H9 (cell line): ENCODE results near the gene OFD1. TPM values are rescaled to one million over a fixed set of nuclear protein-coding genes. Genes with fewer than 3 reads are reported as not detected.

Source experiments
- DNase-seq: peaks from one replicate; pipeline ENCODE4 v3.0.0-alpha.2; 2017
- H2AFZ ChIP-seq: one replicate; pipeline ENCODE4 v1.6.1; 2013; ENCODE audit warnings: mild to moderate bottlenecking, low read length, control low read depth, moderate library complexity
- H2AK5ac ChIP-seq: 2 replicates; pipeline ENCODE4 v1.6.1; 2013; ENCODE audit warnings: low read length, control low read depth, mixed read lengths; ENCODE audit not compliant: insufficient read length
- H2BK120ac ChIP-seq: one replicate; pipeline ENCODE4 v1.6.1; 2013; ENCODE audit warnings: low read depth, mild to moderate bottlenecking, low read length, control low read depth, inconsistent platforms; ENCODE audit not compliant: poor library complexity, severe bottlenecking
- H2BK12ac ChIP-seq: 2 replicates; pipeline ENCODE4 v1.6.1; 2013; ENCODE audit warnings: low read length, control low read depth, mixed read lengths, low read depth; ENCODE audit not compliant: insufficient read length
- H2BK15ac ChIP-seq: 2 replicates; pipeline ENCODE4 v1.6.1; 2013; ENCODE audit warnings: low read depth, low read length, control low read depth
- H2BK20ac ChIP-seq: one replicate; pipeline ENCODE4 v1.6.1; 2013; ENCODE audit warnings: low read depth, mild to moderate bottlenecking, low read length, control low read depth, inconsistent platforms; ENCODE audit not compliant: poor library complexity, severe bottlenecking
- H2BK5ac ChIP-seq: 2 replicates; pipeline ENCODE4 v1.6.1; 2013; ENCODE audit warnings: low read length, control low read depth, mixed read lengths; ENCODE audit not compliant: insufficient read length
- H3K14ac ChIP-seq: 2 replicates; pipeline ENCODE4 v1.6.1; 2013; ENCODE audit warnings: low read length, control low read depth; ENCODE audit not compliant: insufficient read depth
- H3K18ac ChIP-seq: 2 replicates; pipeline ENCODE4 v1.6.1; 2013; ENCODE audit warnings: low read depth, mild to moderate bottlenecking, mixed read lengths, low read length, control low read depth; ENCODE audit not compliant: insufficient read length
- H3K23ac ChIP-seq: 2 replicates; pipeline ENCODE4 v1.6.1; 2013; ENCODE audit warnings: low read length, control low read depth, mixed read lengths, low read depth; ENCODE audit not compliant: insufficient read length
- H3K23me2 ChIP-seq: 2 replicates; pipeline ENCODE4 v1.6.1; 2013; ENCODE audit warnings: low read depth, mild to moderate bottlenecking, mixed read lengths, low read length, control low read depth; ENCODE audit not compliant: insufficient read length, poor library complexity, severe bottlenecking
- H3K27ac ChIP-seq: 2 replicates; pipeline ENCODE4 v1.5.1; 2013; ENCODE audit warnings: low read length, control low read depth, mixed read lengths, low read depth; ENCODE audit not compliant: insufficient read length
- H3K27me3 ChIP-seq: 2 replicates; pipeline ENCODE4 v1.6.1; 2013; ENCODE audit warnings: low read length, control low read depth, inconsistent platforms; ENCODE audit not compliant: insufficient read depth
- H3K4ac ChIP-seq: 2 replicates; pipeline ENCODE4 v1.6.1; 2013; ENCODE audit warnings: low read depth, mild to moderate bottlenecking, control low read depth, inconsistent platforms, low read length, moderate library complexity
- H3K4me1 ChIP-seq: 2 replicates; pipeline ENCODE4 v1.6.1; 2013; ENCODE audit warnings: low read length, control low read depth, inconsistent platforms; ENCODE audit not compliant: insufficient read depth
- H3K4me2 ChIP-seq: 2 replicates; pipeline ENCODE4 v1.6.1; 2013; ENCODE audit warnings: low read length, control low read depth, mixed read lengths; ENCODE audit not compliant: insufficient read length, insufficient read depth
- H3K56ac ChIP-seq: 2 replicates; pipeline ENCODE4 v1.6.1; 2013; ENCODE audit warnings: low read depth, mild to moderate bottlenecking, mixed read lengths, low read length, control low read depth; ENCODE audit not compliant: insufficient read length
- H3K79me1 ChIP-seq: 2 replicates; pipeline ENCODE4 v1.6.1; 2013; ENCODE audit warnings: low read depth, mild to moderate bottlenecking, moderate library complexity, low read length, control low read depth, inconsistent platforms; ENCODE audit not compliant: insufficient read depth, poor library complexity, severe bottlenecking
- H3K79me2 ChIP-seq: 2 replicates; pipeline ENCODE4 v1.6.1; 2013; ENCODE audit warnings: low read length, control low read depth, inconsistent platforms; ENCODE audit not compliant: insufficient read depth
- H3K9ac ChIP-seq: 2 replicates; pipeline ENCODE4 v1.6.1; 2013; ENCODE audit warnings: low read length, control low read depth, mixed read lengths; ENCODE audit not compliant: insufficient read length; ENCODE audit errors: extremely low read depth
- H3K9me3 ChIP-seq: one replicate; pipeline ENCODE4 v1.6.1; 2013; ENCODE audit warnings: low read depth, low read length, inconsistent platforms; ENCODE audit not compliant: control insufficient read depth
- H3T11ph ChIP-seq: one replicate; pipeline ENCODE4 v1.6.1; 2013; ENCODE audit warnings: mild to moderate bottlenecking, low read length, control low read depth, inconsistent platforms
- H4K20me1 ChIP-seq: one replicate; pipeline ENCODE4 v1.6.1; 2013; ENCODE audit not compliant: control insufficient read depth, insufficient read length, insufficient read depth
- H4K5ac ChIP-seq: 2 replicates; pipeline ENCODE4 v1.6.1; 2013; ENCODE audit warnings: low read depth, mild to moderate bottlenecking, mixed read lengths, low read length, control low read depth; ENCODE audit not compliant: insufficient read length
- H4K8ac ChIP-seq: replicated peaks from 2 replicates; pipeline ENCODE4 v1.6.1; 2013; ENCODE audit warnings: low read length, control low read depth, mixed read lengths, low read depth; ENCODE audit not compliant: insufficient read length
- H4K91ac ChIP-seq: 2 replicates; pipeline ENCODE4 v1.6.1; 2013; ENCODE audit warnings: low read depth, mild to moderate bottlenecking, moderate library complexity, mixed read lengths, low read length, control low read depth; ENCODE audit not compliant: insufficient read length
- H3K27ac Mint-ChIP-seq, 3 experiments: 2 replicates in 2 of 3; 3 replicates in 1 of 3; pipeline ENCODE4 v1.8.0; 2020 to 2021; ENCODE audit warnings: mixed read lengths in 3 of 3, mild to moderate bottlenecking in 1 of 3, moderate library complexity in 1 of 3
- H3K27me3 Mint-ChIP-seq: 2 replicates; pipeline ENCODE4 v1.8.0; 2021; ENCODE audit warnings: low read depth, mild to moderate bottlenecking, moderate library complexity, mixed read lengths
- H3K36me3 Mint-ChIP-seq, 3 experiments: 2 replicates in 2 of 3; 3 replicates in 1 of 3; pipeline ENCODE4 v1.8.0; 2020 to 2021; ENCODE audit warnings: low read depth in 3 of 3, mixed read lengths in 3 of 3; ENCODE audit not compliant: insufficient read depth in 1 of 3
- H3K4me1 Mint-ChIP-seq, 2 experiments: 2 replicates each; pipeline ENCODE4 v1.8.0; 2020; ENCODE audit warnings: mixed read lengths in 2 of 2
- H3K4me3 Mint-ChIP-seq, 2 experiments: 2 replicates in 1 of 2; 3 replicates in 1 of 2; pipeline ENCODE4 v1.8.0; 2020 to 2021; ENCODE audit warnings: mild to moderate bottlenecking in 2 of 2, mixed read lengths in 2 of 2, moderate library complexity in 1 of 2
- H3K9me3 Mint-ChIP-seq, 2 experiments: 2 replicates in 1 of 2; 3 replicates in 1 of 2; pipeline ENCODE4 v1.8.0; 2020; ENCODE audit warnings: mild to moderate bottlenecking in 2 of 2, mixed read lengths in 2 of 2, moderate library complexity in 1 of 2
- CTCF ChIP-seq: fragments of 200-600 bp; sonication (generic); conservative IDR thresholded peaks from 3 replicates; pipeline ENCODE4 v1.8.0; 2021; ENCODE audit warnings: antibody characterized with exemption, mild to moderate bottlenecking
- WGBS: extraction: QIAGEN DNeasy Blood & Tissue Kit; methylation state at CpG from one replicate; pipeline ENCODE4 v1.1.7; 2013; ENCODE audit warnings: missing lambda C conversion rate, low lambda C conversion rate, mixed read lengths; ENCODE audit not compliant: insufficient read length; ENCODE audit errors: extremely low coverage; 5-methylcytosine and 5-hydroxymethylcytosine counted together
- total RNA-seq: library from RNA; stranded (reverse); gene quantifications from 2 replicates; pipeline ENCODE4 v1.2.1, GENCODE V29; 2021

Gene OFD1
- total RNA-seq, 1 experiment from 2014 or later: 36.0 TPM

- no peak overlapping the region for H4K8ac ChIP-seq
- H3K56ac ChIP-seq: no peak overlapping the region
- H3K14ac ChIP-seq: no peak overlapping the region
- no peak overlapping the region for H3K9ac ChIP-seq
- no peak overlapping the region for H2BK15ac ChIP-seq
- H2AK5ac ChIP-seq: no peak overlapping the region
- H3K36me3 Mint-ChIP-seq: peaks cover 38 to 68% (median 44%) of the 10 kb centered on the region in 3 experiments
- no peak for DNase-seq
- no peak overlapping the region for H2BK12ac ChIP-seq
- H3K9me3 ChIP-seq: no peaks in the 10 kb centered on the region
- H4K5ac ChIP-seq: no peak overlapping the region
- no peak overlapping the region for H2BK20ac ChIP-seq
- peaks cover 11 to 13% of the 10 kb centered on the region in 2 experiments for H3K4me1 Mint-ChIP-seq
- no peaks in the 10 kb centered on the region for H3K23me2 ChIP-seq
- H4K91ac ChIP-seq: no peak overlapping the region
- no peak overlapping the region for H2BK120ac ChIP-seq
- no peaks in the 10 kb centered on the region for H3K4me1 ChIP-seq
- H3K4me3 Mint-ChIP-seq: no peak overlapping the region
- no peak overlapping the region for H2BK5ac ChIP-seq
- no peak overlapping the region for H2AFZ ChIP-seq
- no peaks in the 10 kb centered on the region for H3K79me1 ChIP-seq
- H3K23ac ChIP-seq: no peak overlapping the region
- no peaks in the 10 kb centered on the region for H3K27me3 ChIP-seq
- H3K27ac Mint-ChIP-seq: peak overlapping the region in 1 of 3 experiments; percentile 46; a peak in 1 of 7 replicates
- no peak overlapping the region for H3K4me2 ChIP-seq
- peak; percentile 24; the same call in 1 of the 3 replicates for TF ChIP-seq CTCF
- H4K20me1 ChIP-seq: no peaks in the 10 kb centered on the region
- no peak overlapping the region for H3T11ph ChIP-seq
- no peaks in the 10 kb centered on the region for H3K27me3 Mint-ChIP-seq
- peaks cover 26 to 39% of the 10 kb centered on the region in 2 experiments for H3K9me3 Mint-ChIP-seq
- WGBS: no CpG with 5 or more reads among the region's 2 CpGs
- H3K79me2 ChIP-seq: no peaks in the 10 kb centered on the region
- no peak overlapping the region for H3K4ac ChIP-seq
- H3K18ac ChIP-seq: no peak overlapping the region
- no peak overlapping the region for H3K27ac ChIP-seq
Measured at GRCh38 chrX:13778916-13779315, 44.4 kb downstream of the OFD1 start.
